Activated CD4-positive, CD25-positive, alpha-beta regulatory T cell (primary cell): ENCODE data around the gene ZBP1.

ENCODE experiments used
- DNase-seq, 4 experiments: peaks; one replicate each; lab custom pipeline; 2025; lab: John Stamatoyannopoulos, UW

Gene ZBP1

DNA sequence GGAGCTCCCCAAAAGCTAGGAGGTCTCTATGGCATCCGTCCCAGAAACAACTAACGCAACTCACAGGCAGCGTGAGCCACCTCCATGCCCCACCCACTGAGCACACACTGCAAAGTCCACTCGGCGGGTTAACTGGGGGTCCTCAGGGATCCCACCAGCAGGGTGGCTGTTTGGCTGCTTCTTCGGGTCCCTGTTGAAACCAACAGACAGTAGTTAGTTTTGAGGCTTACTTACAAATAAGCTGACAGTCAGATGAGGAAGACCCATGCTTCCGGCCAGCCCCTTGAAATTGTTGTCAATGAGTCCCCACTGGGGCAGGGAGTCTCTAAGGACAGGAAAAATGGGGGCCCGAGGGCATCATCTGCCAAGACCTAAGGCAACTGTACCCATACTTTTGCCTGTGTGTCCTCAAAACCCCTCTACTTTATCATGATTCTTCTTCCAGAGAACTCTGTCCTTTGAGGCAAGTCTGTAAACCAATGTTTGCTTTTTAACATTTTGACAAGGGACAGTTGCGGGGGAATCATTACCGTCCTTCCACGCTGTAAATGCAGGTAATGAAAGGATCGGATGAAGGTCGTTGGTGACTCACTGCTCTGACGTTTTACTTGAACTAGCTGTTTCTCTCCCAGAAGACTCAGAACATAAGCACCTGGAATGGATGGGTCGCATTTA is 61.5 kb downstream of the ZBP1 start:
- DNase-seq = no peak

DNA sequence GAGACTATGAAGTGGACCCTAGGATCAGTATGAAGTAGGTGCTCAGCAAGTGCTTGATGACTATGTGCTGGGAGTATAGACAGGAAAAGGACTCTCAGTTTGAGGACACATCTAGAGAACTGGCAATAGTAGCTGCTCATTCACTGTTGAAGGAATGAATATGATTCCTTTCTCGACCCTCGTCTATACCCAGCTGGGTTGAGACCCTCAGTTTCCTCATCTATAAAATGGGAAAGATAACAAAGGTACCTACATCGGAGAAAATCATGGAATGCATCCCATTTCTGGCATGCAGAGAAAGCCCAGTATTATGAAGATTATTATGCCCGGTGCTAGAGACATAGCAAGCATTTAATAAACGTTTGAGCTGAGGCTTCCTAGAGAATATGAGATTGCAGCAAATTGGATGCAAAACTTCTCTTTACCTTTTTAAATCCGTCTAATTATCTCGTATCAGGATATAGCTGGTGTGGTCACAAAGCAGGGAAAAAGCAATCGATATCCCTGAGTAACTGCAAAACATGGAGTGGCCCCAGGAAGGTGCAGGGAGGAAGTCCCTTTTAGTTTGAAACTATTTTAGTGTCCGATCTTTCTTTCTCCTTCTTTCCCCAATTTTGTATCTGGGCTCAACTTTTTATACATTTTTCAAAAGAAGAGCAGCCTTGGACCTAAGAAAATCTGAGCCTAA is 62.2 kb downstream of the ZBP1 start:
- no peak for DNase-seq

DNA sequence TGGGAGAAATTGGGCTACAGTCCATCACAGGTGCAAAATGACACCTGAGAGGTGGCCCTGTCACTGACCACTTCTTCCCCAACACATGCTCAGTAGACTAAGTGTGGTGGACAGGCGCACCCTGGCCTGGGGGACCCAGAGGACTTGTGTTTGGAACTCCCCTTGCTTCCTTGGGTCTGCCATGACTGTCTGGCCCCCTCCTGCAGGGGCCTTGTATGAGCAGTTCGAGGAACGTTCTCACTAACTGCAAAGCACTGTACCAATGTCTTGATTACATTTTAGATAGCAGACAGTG is 63.3 kb downstream of the ZBP1 start:
- DNase-seq = no peak

DNA sequence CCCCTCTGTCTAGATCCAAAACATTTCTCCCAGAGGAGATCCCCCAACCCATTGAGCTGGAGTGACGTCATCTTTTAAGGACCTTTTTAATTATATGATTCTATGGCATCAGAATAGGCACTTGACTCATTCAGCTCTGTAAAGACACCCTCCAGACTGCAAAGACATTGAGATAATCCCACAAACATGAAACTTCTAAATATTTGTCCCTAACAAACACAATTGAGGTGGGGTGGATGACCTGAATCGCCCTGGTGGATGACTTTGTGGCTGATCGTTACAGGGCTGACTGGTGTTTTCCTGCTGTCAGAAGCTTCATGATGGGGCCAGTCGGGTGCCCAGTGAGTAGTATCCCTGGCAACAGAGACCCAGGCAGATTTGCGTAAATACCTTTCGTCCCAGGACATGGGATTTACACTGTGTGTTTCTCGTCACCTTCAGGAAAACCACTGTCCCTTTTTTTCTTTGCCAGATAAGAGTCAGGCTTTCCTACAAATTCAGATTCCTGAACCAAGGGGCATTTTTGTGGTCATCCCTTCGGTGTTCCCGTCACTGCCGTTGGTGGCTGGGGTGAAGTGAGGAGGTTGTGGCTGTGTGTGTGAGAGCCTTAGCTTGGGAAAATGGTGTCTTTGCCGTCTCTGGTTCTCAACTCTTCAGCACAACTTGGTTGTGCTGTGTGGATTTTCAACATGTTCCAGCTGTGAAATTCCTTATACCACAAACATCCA is 64.6 kb downstream of the ZBP1 start:
- DNase-seq = no peak
